GM19328 (cell line): ENCODE results near the gene OR10G6.
"Not testable (repeated sequence)": the region's sequence is repeated elsewhere in the genome, so short reads cannot be mapped to it uniquely, and the experiment has no call there.

Experiments
- ATAC-seq: cut with Tn5 transposase; IDR thresholded peaks from one replicate; pipeline ENCODE4 v1.9.1; 2021; ENCODE audit warnings: mild to moderate bottlenecking, moderate library complexity; ENCODE audit not compliant: unreplicated experiment

OR10G6 gene

GRCh38 chr11:123995119-123995518, at the start of gene OR10G6:
Gene OR10G6 (minus strand): TSS chr11:123995161. CDS start chr11:123995161, 0 bp downstream.
- no peak for ATAC-seq

GRCh38 chr11:124043420-124043819, 48.5 kb upstream of the OR10G6 start:
- ATAC-seq, result no peak

- no peak for ATAC-seq
Observed at GRCh38 chr11:124041254-124041653, 46.3 kb upstream of the OR10G6 start, which contains the start of gene OR10G7. Gene OR10G7 (minus strand): TSS chr11:124041325. CDS start chr11:124039001, 2,324 bp downstream.

DNA sequence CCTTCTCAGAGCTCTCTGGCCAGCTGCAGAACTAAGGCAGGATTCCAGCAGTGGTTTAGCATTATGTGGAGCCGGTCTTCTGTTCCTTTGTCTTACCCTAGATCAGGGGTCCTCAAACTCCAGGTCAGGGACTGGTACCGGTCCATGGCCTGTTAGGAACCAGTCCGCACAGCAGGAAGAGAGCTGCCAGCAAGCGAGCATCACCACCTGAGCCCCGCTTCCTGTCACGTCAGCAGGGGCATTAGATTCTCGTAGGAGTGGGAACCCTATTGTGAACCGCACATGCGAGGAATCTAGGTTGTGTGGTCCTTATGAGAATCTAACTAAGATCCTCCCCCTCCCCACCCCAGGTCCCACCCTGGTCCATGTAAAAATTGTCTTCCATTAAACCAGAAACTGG, 44.6 kb upstream of the OR10G6 start:
- no peak for ATAC-seq

DNA sequence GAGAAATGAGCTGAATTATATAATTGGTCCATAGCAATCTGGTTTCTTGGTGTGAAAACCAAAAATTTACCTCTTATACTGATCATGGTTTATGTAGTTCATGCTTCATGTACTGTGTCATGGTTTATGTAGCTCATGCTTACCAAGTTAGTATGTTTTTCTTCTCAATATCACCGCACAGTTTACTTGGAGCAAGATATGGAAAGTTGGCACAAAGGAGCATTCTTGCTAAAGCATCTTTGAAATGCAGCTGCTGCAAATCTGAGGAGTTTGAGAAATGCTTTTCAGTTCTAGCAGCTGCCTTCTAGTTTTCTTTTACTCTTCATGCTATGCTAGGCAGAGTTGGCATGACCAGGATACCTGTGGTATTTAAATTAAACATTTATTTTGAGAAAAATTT, 41.7 kb upstream of the OR10G6 start:
- no peak for ATAC-seq

DNA sequence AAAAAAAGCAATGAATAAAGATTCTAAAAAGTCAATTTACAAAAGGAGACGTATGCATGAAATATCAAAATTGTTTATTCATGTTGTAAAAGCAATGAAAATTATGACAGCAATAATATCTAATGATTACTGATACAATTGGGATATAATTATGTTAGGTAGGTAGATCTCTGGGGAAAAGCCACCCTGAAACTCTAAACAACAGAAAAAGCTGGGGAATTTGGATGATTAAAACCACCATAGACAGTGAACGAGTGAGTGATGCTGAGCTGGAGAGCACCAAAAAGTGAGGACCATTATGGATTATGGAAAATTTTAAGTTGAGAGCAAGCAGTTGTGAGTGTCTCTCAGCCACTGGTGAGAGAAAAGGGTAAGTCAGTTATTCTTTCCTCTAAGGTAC, 31.5 kb upstream of the OR10G6 start, which contains the start of gene OR10G8:
Gene OR10G8 (plus strand): TSS at position 301 of the 400 bp plus-strand sequence. CDS start 2,825 bp downstream, outside the sequence.
- ATAC-seq, result no peak

DNA sequence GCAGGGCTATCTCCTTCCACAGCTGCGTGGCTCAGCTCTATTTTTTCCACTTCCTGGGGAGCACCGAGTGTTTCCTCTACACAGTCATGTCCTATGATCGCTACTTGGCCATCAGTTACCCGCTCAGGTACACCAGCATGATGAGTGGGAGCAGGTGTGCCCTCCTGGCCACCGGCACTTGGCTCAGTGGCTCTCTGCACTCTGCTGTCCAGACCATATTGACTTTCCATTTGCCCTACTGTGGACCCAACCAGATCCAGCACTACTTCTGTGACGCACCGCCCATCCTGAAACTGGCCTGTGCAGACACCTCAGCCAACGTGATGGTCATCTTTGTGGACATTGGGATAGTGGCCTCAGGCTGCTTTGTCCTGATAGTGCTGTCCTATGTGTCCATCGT, 20.9 kb upstream of the OR10G6 start:
- not testable (repeated sequence) for ATAC-seq

DNA sequence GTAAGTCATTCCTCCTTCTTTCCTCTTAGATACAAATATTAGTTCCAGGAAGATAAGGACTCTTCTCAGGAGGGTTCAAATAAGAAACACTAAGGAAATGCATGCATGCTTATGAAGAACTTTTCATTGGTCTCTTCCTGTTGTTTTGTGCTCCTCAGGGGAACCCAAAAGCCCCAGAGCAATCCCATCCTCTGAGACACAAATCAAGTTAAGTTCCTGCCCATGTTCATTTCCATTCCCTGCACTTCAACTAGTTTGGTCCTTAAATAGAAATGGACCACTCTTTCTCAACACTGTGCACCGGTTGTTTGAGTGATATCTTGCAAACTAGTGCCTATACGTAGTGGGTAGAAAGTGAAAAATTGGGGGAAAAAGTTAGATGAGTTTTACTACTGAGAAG, 17.7 kb upstream of the OR10G6 start, which contains the start of gene OR10G4:
Gene OR10G4 (plus strand): TSS at position 301 of the 400 bp plus-strand sequence. CDS start 2,578 bp downstream, outside the sequence.
- ATAC-seq, result no peak

GRCh38 chr11:123979311-123979710, 15.7 kb downstream of the OR10G6 start:
- ATAC-seq, result no peak

- ATAC-seq, result no peak
Observed at GRCh38 chr11:123977731-123978347, 17.1 kb downstream of the OR10G6 start, which contains the start of gene OR10S1. Gene OR10S1 (minus strand): TSS chr11:123977781. CDS start chr11:123977664, 117 bp downstream.

- ATAC-seq, result no peak
Observed at GRCh38 chr11:123976770-123977560, 18.0 kb downstream of the OR10G6 start.

DNA sequence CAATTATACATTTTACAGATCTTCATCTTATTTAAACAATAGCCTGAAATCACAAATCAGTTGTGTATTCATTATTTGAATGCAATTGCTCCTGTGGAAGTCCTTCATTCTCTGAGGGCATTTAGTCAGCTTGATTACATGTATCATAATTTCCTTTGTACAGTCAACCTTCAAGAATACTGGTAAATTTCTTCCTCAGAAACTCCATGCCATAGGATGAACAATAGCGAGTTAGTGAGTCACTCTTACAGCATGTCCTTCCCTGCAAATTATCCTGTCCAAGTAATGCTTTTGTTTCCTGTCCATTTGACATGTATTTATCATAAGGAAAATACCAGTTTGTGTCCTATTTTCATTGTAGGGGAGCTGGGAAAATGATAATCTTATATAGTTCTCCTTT, 21.1 kb downstream of the OR10G6 start:
- no peak for ATAC-seq

DNA sequence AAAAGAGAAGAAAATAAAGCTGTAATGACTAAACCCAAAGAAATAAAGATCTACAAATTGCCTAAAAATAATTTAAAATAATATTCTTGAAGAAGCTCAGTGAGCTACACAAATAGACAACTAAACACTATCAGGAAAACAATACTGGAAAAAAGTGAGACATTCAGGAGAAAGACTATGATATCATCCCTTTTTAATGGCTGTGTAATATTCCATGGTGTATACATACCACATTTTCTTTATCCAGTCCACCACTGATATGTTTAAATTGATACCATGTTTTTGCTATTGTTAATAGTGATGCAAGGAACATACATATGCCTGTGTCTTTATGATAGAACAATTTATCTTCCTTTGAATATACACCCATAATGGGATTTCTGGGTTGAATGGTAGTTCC, 38.2 kb downstream of the OR10G6 start:
- ATAC-seq, result no peak

DNA sequence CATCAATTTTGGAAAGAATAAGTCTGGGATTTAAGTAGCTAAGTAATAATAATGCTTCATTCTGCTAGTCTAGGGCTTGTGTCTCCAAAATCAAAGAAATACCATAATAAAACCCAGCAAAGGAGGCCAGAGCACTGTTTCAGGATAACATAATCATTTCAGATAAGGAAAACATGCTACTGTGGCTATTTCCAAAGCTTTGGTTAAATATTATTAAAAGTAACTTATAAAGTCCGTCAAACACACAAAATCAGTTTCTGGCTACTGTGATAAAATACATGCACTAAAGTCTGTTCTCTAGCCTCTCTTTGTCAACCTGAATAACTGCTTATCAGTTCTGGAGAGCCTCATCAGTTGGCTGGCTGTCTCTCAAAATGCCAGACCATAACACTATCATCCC, 49.8 kb downstream of the OR10G6 start:
- ATAC-seq, result no peak
